ENCODE results near the gene EDN2. TPM values are rescaled to one million over a fixed set of nuclear protein-coding genes. Genes with fewer than 3 reads are reported as not detected.

Gene EDN2
- total RNA-seq, 4 donors from 2014 or later, result 0.78 to 3.1 TPM; not detected in 2

DNA sequence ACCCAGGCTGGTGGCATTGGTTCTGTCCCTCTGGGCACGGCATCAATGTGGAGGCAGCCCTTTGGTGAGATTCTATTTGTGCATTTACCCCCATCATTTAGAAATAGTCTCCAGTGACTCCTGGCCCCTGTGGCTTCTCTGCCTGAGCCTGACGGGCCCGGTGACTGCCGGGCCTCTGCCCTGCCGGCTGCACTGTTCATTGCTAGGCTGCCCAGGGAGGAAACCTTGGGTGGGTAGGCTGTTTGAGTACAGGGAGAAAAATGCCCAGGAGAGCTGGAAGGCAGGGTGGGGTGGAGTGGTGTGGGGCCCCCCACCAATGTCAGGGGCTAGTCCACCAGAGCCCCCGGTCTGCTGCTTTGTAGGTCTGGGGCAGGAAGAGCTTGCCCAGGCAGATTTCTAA, 23.4 kb upstream of the EDN2 start:
- no peak for DNase-seq (ENCODE audit: low spot score in 2 of 2)
- no peak overlapping the region for H3K4me3 ChIP-seq
- H3K4me1 ChIP-seq, result peaks cover 0 to 12% (median 0%) of the 10 kb centered on the region in 4 donors
- no peaks in the 10 kb centered on the region for H3K9me3 ChIP-seq
- no peaks in the 10 kb centered on the region for H3K27me3 ChIP-seq
- no peak overlapping the region for H3K27ac ChIP-seq
- WGBS, 2 donors, result 84 to 85% methylated on average over 5 to 6 of the region's 6 CpGs
- TF ChIP-seq POLR2A (IDR thresholded peaks at IDR 0.05) (no peak), CTCF (IDR thresholded peaks at IDR 0.05) (no peak), EP300 (IDR thresholded peaks at IDR 0.05) (no peak)
- peaks cover 0 to 27% (median 0%) of the 10 kb centered on the region in 3 donors for H3K36me3 ChIP-seq

GRCh38 chr1:41507110-41507720, 22.7 kb upstream of the EDN2 start:
- no peaks in the 10 kb centered on the region for H3K27me3 ChIP-seq
- 69 to 71% methylated on average over 13 of the region's 13 CpGs for WGBS, 2 donors
- no peak for DNase-seq (ENCODE audit: low spot score in 2 of 2)
- no peak overlapping the region for H3K4me3 ChIP-seq
- H3K36me3 ChIP-seq, result peaks cover 0 to 21% (median 0%) of the 10 kb centered on the region in 3 donors
- H3K27ac ChIP-seq, result peak overlapping the region in 1 of 4 donors; percentile 48
- no peaks in the 10 kb centered on the region for H3K9me3 ChIP-seq
- no peak for TF ChIP-seq CTCF (IDR thresholded peaks at IDR 0.05)
- TF ChIP-seq EP300 (IDR thresholded peaks at IDR 0.05), result peak in 1 of 2 donors; percentile 14
- no peak for TF ChIP-seq POLR2A (IDR thresholded peaks at IDR 0.05)
- H3K4me1 ChIP-seq, result peaks cover 0 to 12% (median 0%) of the 10 kb centered on the region in 4 donors

DNA sequence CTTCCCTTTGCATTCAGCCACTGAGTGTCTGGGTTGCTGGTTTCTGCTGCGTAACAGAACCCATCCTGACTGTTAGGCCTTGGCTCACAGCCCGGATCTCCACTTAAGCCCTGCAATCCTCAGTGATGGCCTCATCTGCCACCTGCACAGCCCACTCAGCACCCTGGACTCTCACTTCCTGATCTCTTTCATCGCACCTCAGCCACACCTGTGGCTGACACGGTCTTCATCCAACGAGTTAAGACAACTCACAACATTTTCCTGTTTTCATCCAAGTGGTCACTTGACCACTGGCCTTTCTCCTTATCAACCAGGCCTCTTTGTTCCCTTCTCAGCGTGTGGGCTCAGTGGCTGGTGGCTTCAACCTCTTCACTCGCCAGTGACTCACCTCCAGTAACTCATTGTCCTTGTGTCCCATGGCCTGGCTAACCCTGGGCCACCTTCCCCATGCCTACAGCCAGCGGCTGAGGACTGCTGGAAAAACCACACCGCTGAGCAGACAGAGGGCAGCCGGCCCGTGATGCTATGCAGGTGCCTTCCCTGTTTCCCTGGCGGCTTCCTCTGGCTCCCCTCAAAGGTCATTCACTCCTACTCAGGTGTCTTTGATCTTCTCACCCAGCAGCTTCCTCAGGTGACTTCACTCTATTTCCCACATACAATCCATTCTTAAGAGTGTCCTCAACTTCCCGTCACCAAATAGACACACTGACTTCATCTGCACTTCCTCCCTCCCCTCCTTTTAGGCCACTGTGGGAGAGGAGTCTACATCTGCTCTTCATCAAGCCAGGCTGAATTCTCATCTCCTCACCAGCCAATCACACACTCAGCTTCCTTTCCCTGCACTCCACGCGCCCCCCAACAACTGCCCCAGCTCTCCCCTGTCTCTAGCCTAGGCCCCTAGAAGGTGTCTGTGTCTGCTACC, 19.9 kb upstream of the EDN2 start:
- H3K9me3 ChIP-seq, result no peaks in the 10 kb centered on the region
- no peaks in the 10 kb centered on the region for H3K36me3 ChIP-seq
- no peaks in the 10 kb centered on the region for H3K27me3 ChIP-seq
- H3K27ac ChIP-seq, result no peak overlapping the region
- TF ChIP-seq EP300 (IDR thresholded peaks at IDR 0.05) (no peak), CTCF (IDR thresholded peaks at IDR 0.05) (no peak), POLR2A (IDR thresholded peaks at IDR 0.05) (no peak)
- no peak for DNase-seq (ENCODE audit: low spot score in 2 of 2)
- 83 to 89% methylated on average over 15 of the region's 15 CpGs for WGBS, 2 donors
- no peak overlapping the region for H3K4me3 ChIP-seq
- peaks cover 0 to 13% (median 0%) of the 10 kb centered on the region in 4 donors for H3K4me1 ChIP-seq

GRCh38 chr1:41503538-41504113, 19.1 kb upstream of the EDN2 start:
- 72 to 75% methylated on average over 11 of the region's 11 CpGs for WGBS, 2 donors
- no peak for DNase-seq (ENCODE audit: low spot score in 2 of 2)
- no peak overlapping the region for H3K27ac ChIP-seq
- H3K27me3 ChIP-seq, result no peaks in the 10 kb centered on the region
- peaks cover 0 to 20% (median 3%) of the 10 kb centered on the region in 4 donors for H3K4me1 ChIP-seq
- H3K36me3 ChIP-seq, result no peaks in the 10 kb centered on the region
- no peaks in the 10 kb centered on the region for H3K9me3 ChIP-seq
- no peak overlapping the region for H3K4me3 ChIP-seq
- no peak for TF ChIP-seq POLR2A (IDR thresholded peaks at IDR 0.05)
- no peak for TF ChIP-seq CTCF (IDR thresholded peaks at IDR 0.05)
- no peak for TF ChIP-seq EP300 (IDR thresholded peaks at IDR 0.05)

Measured in tibial nerve (tissue), 4 donors.